ENCODE measurements around the gene S1PR3. TPM values are rescaled to one million over a fixed set of nuclear protein-coding genes. Genes with fewer than 3 reads are reported as not detected.

Gene S1PR3
- total RNA-seq, 2 donors from 2014 or later: 26.8 to 34.7 TPM

DNA sequence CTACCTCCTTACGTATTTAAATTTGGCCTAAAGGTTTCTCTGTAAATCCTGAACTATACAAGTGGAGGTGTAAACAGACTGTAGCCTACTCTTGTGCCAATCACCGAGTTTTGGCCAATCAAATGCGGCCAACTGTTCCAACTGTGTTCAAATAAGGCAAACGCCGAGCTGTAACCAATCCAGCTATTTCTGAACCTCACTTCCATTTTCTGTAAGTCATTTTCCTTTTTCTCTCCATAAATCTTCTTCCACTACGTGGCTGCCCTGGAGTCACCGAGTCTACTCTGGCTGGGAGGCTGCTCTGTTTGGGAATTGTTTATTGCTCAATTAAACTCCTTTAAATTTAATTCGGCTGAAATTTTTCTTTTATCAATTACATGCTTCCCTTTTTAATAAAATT is 58.4 kb downstream of the S1PR3 start:
- no peaks in the 10 kb centered on the region for H3K4me1 ChIP-seq
- no peaks in the 10 kb centered on the region for H3K27me3 ChIP-seq
- no peak for DNase-seq (ENCODE audit: low spot score)
- H3K27ac ChIP-seq: no peak overlapping the region
- TF ChIP-seq, protein P1, sequence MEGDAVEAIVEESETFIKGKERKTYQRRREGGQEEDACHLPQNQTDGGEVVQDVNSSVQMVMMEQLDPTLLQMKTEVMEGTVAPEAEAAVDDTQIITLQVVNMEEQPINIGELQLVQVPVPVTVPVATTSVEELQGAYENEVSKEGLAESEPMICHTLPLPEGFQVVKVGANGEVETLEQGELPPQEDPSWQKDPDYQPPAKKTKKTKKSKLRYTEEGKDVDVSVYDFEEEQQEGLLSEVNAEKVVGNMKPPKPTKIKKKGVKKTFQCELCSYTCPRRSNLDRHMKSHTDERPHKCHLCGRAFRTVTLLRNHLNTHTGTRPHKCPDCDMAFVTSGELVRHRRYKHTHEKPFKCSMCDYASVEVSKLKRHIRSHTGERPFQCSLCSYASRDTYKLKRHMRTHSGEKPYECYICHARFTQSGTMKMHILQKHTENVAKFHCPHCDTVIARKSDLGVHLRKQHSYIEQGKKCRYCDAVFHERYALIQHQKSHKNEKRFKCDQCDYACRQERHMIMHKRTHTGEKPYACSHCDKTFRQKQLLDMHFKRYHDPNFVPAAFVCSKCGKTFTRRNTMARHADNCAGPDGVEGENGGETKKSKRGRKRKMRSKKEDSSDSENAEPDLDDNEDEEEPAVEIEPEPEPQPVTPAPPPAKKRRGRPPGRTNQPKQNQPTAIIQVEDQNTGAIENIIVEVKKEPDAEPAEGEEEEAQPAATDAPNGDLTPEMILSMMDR (IDR thresholded peaks at IDR 0.05): no peak
- H3K36me3 ChIP-seq: no peaks in the 10 kb centered on the region
- H3K4me3 ChIP-seq: no peak overlapping the region
- H3K9me3 ChIP-seq: no peaks in the 10 kb centered on the region

DNA sequence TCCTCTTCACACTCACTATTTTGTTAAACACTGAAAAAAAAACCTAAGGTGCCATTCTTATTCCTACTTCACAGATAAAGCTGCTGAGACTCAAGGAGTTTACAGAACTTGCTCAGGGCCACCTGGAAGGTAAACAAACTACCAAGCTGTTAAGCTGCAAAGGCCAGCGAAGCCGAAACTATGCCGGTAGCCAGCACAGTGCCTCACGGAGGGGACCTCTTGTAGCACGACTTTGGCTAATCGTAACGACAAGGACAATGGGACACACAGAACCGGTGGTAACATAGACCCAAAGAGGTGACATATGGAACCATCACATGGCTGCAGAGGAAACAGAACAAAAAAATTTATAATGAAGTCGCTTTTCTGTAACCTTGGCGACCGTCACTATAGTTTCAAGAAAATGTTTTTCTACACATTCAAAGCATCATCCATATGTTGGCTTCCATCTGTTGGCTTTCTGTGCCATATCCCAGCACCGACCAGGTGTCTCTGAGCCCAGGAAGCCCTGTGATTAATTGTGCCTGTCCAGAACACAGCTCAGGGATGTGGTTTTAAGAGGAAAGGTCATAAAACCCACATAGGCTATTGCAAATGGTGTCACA is 60.3 kb downstream of the S1PR3 start:
- TF ChIP-seq, protein P1 (IDR thresholded peaks at IDR 0.05): no peak
- H3K36me3 ChIP-seq: no peaks in the 10 kb centered on the region
- no peak overlapping the region for H3K4me3 ChIP-seq
- H3K27ac ChIP-seq: no peak overlapping the region
- no peaks in the 10 kb centered on the region for H3K4me1 ChIP-seq
- no peaks in the 10 kb centered on the region for H3K27me3 ChIP-seq
- DNase-seq (ENCODE audit: low spot score): peak; percentile 23
- H3K9me3 ChIP-seq: no peaks in the 10 kb centered on the region

DNA sequence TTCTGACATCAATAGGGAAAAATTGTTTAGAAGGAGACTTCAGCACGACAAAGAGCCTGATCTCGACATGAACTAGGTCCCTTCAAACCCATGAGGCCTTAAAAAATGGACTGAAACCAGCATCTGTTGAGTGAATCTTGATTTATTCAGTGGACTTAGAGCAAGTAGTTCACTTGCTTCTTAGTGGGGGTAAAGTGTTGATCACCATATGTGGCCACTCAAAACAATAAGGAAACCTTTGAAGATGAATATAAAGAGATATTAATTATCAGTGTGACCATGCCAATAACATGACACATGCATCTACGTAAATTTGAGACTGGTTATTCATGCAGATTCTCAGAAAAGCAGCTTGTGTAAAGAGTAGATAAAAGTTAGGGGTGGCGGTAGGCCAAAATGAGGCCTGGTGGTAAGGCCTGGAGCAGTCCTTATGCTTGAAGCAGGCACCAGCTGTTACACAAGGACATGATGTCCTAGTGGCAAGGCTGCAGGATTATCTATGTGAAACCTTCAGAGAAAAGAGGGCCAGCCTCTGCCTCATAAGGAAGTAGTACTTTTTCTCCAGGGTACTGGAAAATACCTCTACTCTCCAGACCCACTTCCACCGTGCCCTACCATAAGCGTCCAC is 61.3 kb downstream of the S1PR3 start:
- H3K9me3 ChIP-seq: no peaks in the 10 kb centered on the region
- H3K4me3 ChIP-seq: no peak overlapping the region
- H3K4me1 ChIP-seq: no peaks in the 10 kb centered on the region
- no peaks in the 10 kb centered on the region for H3K36me3 ChIP-seq
- no peaks in the 10 kb centered on the region for H3K27me3 ChIP-seq
- DNase-seq (ENCODE audit: low spot score): peak; percentile 62
- TF ChIP-seq, protein P1 (IDR thresholded peaks at IDR 0.05): no peak
- peak overlapping the region in 1 of 2 donors; percentile 25 for H3K27ac ChIP-seq

DNA sequence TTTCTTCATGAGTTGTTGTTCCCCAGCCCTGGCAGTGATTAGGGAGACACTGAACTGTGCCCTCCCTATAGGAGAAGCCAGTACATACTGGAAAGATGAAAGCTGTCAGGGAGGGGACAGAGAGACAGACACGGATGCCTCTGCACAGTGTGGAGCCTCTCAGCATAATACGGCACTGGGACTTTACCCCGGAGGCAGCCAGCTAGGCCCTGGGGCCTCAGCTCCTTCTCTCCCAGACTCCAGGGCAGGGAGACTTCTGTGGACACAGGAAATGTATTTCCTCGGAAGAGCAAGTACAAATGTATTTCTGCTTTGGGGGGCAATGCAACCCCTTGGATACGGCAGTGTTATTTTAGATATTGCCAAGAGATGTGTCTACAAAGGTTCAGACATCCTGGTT is 62.0 kb downstream of the S1PR3 start:
- TF ChIP-seq, protein P1 (IDR thresholded peaks at IDR 0.05): no peak

More for the DNA sequence above, 62.0 kb downstream of the S1PR3 start:
- Histone ChIP-seq H3K4me1 (no peaks in the 10 kb centered on the region), H3K36me3 (no peaks in the 10 kb centered on the region), H3K27ac (peak overlapping the region in 1 of 2 donors; percentile 25), H3K4me3 (no peak overlapping the region), H3K9me3 (no peaks in the 10 kb centered on the region), H3K27me3 (no peaks in the 10 kb centered on the region)
- DNase-seq (ENCODE audit: low spot score): peak; percentile 42

Other genes with a start within 250 kb of the S1PR3 start
- 1 to 10 TPM; 1.0 to 1.7 TPM for gene SHC3, start 187.3 kb downstream of the S1PR3 start, total RNA-seq

All from right atrium auricular region (tissue), 2 donors.